K562 (cell line): Measurements from ENCODE around the gene KIF5A. TPM values are rescaled to one million over a fixed set of nuclear protein-coding genes. Genes with fewer than 3 reads are reported as not detected.
A peak's percentile ranks its signal among the peaks of the same experiment; 100 is the strongest.
"Not testable (repeated sequence)": the region's sequence is repeated elsewhere in the genome, so short reads cannot be mapped to it uniquely, and the experiment has no call there.

ENCODE experiments used
- ATAC-seq: fragments of 200-7000 bp; cut with Tn5 transposase; 3 replicates; pipeline ENCODE4 v1.9.1; 2020; ENCODE audit warnings: moderate library complexity
- BruUV-seq: library from RNA; stranded (reverse); fragments of 400-500 nt; replicated peaks from 2 replicates; lab custom pipeline; 2021; lab: Mats Ljungman, UMichigan
- CTCF ChIA-PET: fragments of 300-600 bp; formaldehyde crosslinking; extraction: SDS; loops from one replicate; lab custom pipeline; 2021; ENCODE audit warnings: low intra/inter-chr PET ratio; lab: Yijun Ruan, JAX
- POLR2A ChIA-PET: fragments of 300-600, 350-650 bp; sonication (Branson Sonifier 250); formaldehyde crosslinking; extraction: SDS; loops from one replicate; lab custom pipeline; 2021; ENCODE audit warnings: antibody characterized with exemption, inconsistent platforms; lab: Yijun Ruan, JAX
- DNase-seq, 4 experiments: peaks; one replicate each; pipeline versions ENCODE4 v3.0.0 to v3.0.0-alpha.2; 2011 to 2018; ENCODE audit warnings: low spot score in 3 of 4, mixed read lengths in 3 of 4; ENCODE audit errors: extremely low read depth in 1 of 4
- FAIRE-seq: peaks from 2 replicates; lab custom pipeline; 2011; peaks lifted over from hg19 to GRCh38; lab: Jason Lieb, UNC
- H2AFZ ChIP-seq: 2 replicates; pipeline ENCODE4 v1.6.0; 2011; ENCODE audit warnings: low read depth, low read length, control low read depth, inconsistent platforms
- H3K27ac ChIP-seq: fragments of 200-600 bp; 3 replicates; pipeline ENCODE4 v1.8.0; 2011; ENCODE audit warnings: low read depth, mild to moderate bottlenecking, control low read depth, inconsistent platforms, low read length, moderate library complexity, mixed read lengths; ENCODE audit errors: extremely low read depth
- H3K27me3 ChIP-seq, 2 experiments: fragments of 300-600 bp in 1 of 2; 2 replicates in 1 of 2; 3 replicates in 1 of 2; pipeline versions ENCODE4 v1.6.0 to v1.8.0; 2011; ENCODE audit warnings: inconsistent platforms in 2 of 2, low read length in 2 of 2, mild to moderate bottlenecking in 1 of 2, mixed read lengths in 1 of 2, moderate library complexity in 1 of 2; ENCODE audit not compliant: control insufficient read depth in 2 of 2, insufficient read depth in 2 of 2
- H3K36me3 ChIP-seq: fragments of 300-600 bp; 3 replicates; pipeline ENCODE4 v1.8.0; 2011; ENCODE audit warnings: mild to moderate bottlenecking, low read length, inconsistent platforms; ENCODE audit not compliant: control insufficient read depth, insufficient read depth
- H3K4me1 ChIP-seq, 2 experiments: fragments of 200-600 bp in 1 of 2; replicated peaks in 1 of 2; 2 replicates in 1 of 2; 3 replicates in 1 of 2; pipeline versions ENCODE4 v1.5.1 to v1.8.0; 2011; ENCODE audit warnings: inconsistent platforms in 2 of 2, low read length in 2 of 2, mild to moderate bottlenecking in 1 of 2, mixed read lengths in 1 of 2, moderate library complexity in 1 of 2; ENCODE audit not compliant: control insufficient read depth in 2 of 2, insufficient read depth in 2 of 2
- H3K4me2 ChIP-seq: 2 replicates; pipeline ENCODE4 v1.6.1; 2011; ENCODE audit warnings: low read length, control low read depth, inconsistent platforms, mixed read lengths; ENCODE audit not compliant: insufficient read depth
- H3K4me3 ChIP-seq: fragments of 200-600 bp; sonication (generic), shearing (Covaris generic); 2 replicates; pipeline ENCODE4 v1.5.1; 2016; ENCODE audit warnings: control low read depth, inconsistent platforms
- H3K79me2 ChIP-seq: fragments of 200-600 bp; 3 replicates; pipeline ENCODE4 v1.8.0; 2011; ENCODE audit warnings: low read length, inconsistent platforms; ENCODE audit not compliant: control insufficient read depth, insufficient read depth
- H3K9ac ChIP-seq, 2 experiments: 2 replicates each; pipeline versions ENCODE4 v1.6.0 to v1.6.1; 2011; ENCODE audit warnings: low read depth in 2 of 2, low read length in 2 of 2, control low read depth in 1 of 2, inconsistent platforms in 1 of 2, mild to moderate bottlenecking in 1 of 2, mixed read lengths in 1 of 2; ENCODE audit not compliant: insufficient read depth in 1 of 2
- H3K9me1 ChIP-seq: one replicate; pipeline ENCODE4 v1.6.0; 2011; ENCODE audit warnings: inconsistent platforms, mild to moderate bottlenecking, low read length, moderate library complexity; ENCODE audit not compliant: control insufficient read depth, insufficient read depth
- H3K9me3 ChIP-seq: replicated peaks from 2 replicates; pipeline ENCODE4 v1.5.1; 2011; ENCODE audit warnings: low read depth, low read length, inconsistent platforms; ENCODE audit not compliant: control insufficient read depth, insufficient read depth
- H4K20me1 ChIP-seq: replicated peaks from 2 replicates; pipeline ENCODE4 v1.6.1; 2011; ENCODE audit warnings: low read length, inconsistent platforms, mixed read lengths; ENCODE audit not compliant: control insufficient read depth, insufficient read depth
- AFF4 ChIP-seq: sonication (generic); formaldehyde crosslinking; IDR thresholded peaks from 2 replicates; pipeline ENCODE4 v1.8.0; 2023; ENCODE audit warnings: mild to moderate bottlenecking, missing genetic modification reagents
- CTBP1 ChIP-seq: fragments of 450-650 bp; IDR thresholded peaks from 2 replicates; pipeline ENCODE4 v1.6.1; 2016; ENCODE audit warnings: borderline replicate concordance
- DDX20 ChIP-seq: fragments of 450-650 bp; IDR thresholded peaks from 2 replicates; pipeline ENCODE4 v1.6.1; 2016; ENCODE audit warnings: missing genetic modification characterization, low read depth, mild to moderate bottlenecking, missing compliant biosample characterization, moderate library complexity
- ELF2 ChIP-seq: fragments of 250-450 bp; sonication (Bioruptor Pico); IDR thresholded peaks from 2 replicates; pipeline ENCODE4 v1.5.0; 2021; ENCODE audit warnings: mild to moderate bottlenecking
- GATA2 ChIP-seq: sonication (generic); formaldehyde crosslinking; IDR thresholded peaks from 2 replicates; pipeline ENCODE4 v1.4.0; 2020; ENCODE audit warnings: mild to moderate bottlenecking, missing genetic modification reagents
- KAT8 ChIP-seq: fragments of 450-650 bp; IDR thresholded peaks from 2 replicates; pipeline ENCODE4 v1.6.1; 2016; ENCODE audit warnings: low read depth, mild to moderate bottlenecking
- MAFG ChIP-seq: fragments of 450-650 bp; conservative IDR thresholded peaks from 2 replicates; pipeline ENCODE4 v1.6.1; 2016; ENCODE audit warnings: missing genetic modification characterization, missing compliant biosample characterization
- MED1 ChIP-seq: sonication (generic); formaldehyde crosslinking; IDR thresholded peaks from 2 replicates; pipeline ENCODE4 v1.8.1; 2023; ENCODE audit warnings: missing genetic modification reagents, borderline replicate concordance
- MLLT1 ChIP-seq, 2 experiments: fragments of 450-650 bp; IDR thresholded peaks; 2 replicates each; pipeline ENCODE4 v1.6.1; 2016
- NFATC3 ChIP-seq: fragments of 450-650 bp; IDR thresholded peaks from 2 replicates; pipeline ENCODE4 v1.6.1; 2017; ENCODE audit warnings: mild to moderate bottlenecking
- NKRF ChIP-seq: fragments of 450-650 bp; IDR thresholded peaks from 2 replicates; pipeline ENCODE4 v1.6.1; 2016; ENCODE audit warnings: borderline replicate concordance
- POLR2A ChIP-seq: fragments of 450-650 bp; conservative IDR thresholded peaks from 2 replicates; pipeline ENCODE4 v1.6.1; 2016
- PTTG1 ChIP-seq: fragments of 450-650 bp; IDR thresholded peaks from 2 replicates; pipeline ENCODE4 v1.6.1; 2016; ENCODE audit warnings: low read depth, mild to moderate bottlenecking, missing genetic modification characterization, missing compliant biosample characterization
- RBFOX2 ChIP-seq: fragments of 200-400 bp; formaldehyde crosslinking; IDR thresholded peaks from 2 replicates; pipeline ENCODE4 v1.6.1; 2017; ENCODE audit warnings: low read depth, mild to moderate bottlenecking, low read length, moderate library complexity
- SIN3B ChIP-seq: fragments of 450-650 bp; IDR thresholded peaks from 2 replicates; pipeline ENCODE4 v1.6.1; 2017; ENCODE audit warnings: low read depth, mild to moderate bottlenecking, moderate library complexity
- SUPT5H ChIP-seq: fragments of 450-650 bp; IDR thresholded peaks from 2 replicates; pipeline ENCODE4 v1.6.1; 2016
- WGBS: fragments of 100-300 bp; shearing (Covaris generic); methylation state at CpG from one replicate; pipeline ENCODE4 v1.1.6; 2016; ENCODE audit warnings: low coverage, mixed read lengths; ENCODE audit not compliant: insufficient coverage; ENCODE audit errors: missing lambda C conversion rate; 5-methylcytosine and 5-hydroxymethylcytosine counted together
- in situ Hi-C: fragments of 300-500 bp; cut with MboI; formaldehyde crosslinking; loops from 4 replicates; pipeline ENCODE4 v1.15.0; 2018; ENCODE audit warnings: inconsistent platforms, mixed read lengths
- intact Hi-C: fragments of 100-400 bp; cut with micrococcal nuclease; formaldehyde crosslinking; loops from 2 replicates; pipeline ENCODE4 v1.14.2; 2022
- polyA plus RNA-seq, 8 experiments: library from polyadenylated mRNA; depleted of rRNA in 4 of 8; stranded (reverse) in 5 of 8; unstranded in 3 of 8; fragments of >200 nt; fragmentation: Nextera tagmentation in 2 of 8; fragmentation: Illumina TruSeq in 1 of 8; extraction: Ambion mirVana in 2 of 8; extraction: Trizol in 1 of 8; gene quantifications; 2 replicates each; pipeline versions ENCODE4 v1.2.1 to v1.2.3, GENCODE V29; 2011 to 2014; ENCODE audit warnings: inconsistent platforms in 1 of 8, missing spikeins in 1 of 8
- total RNA-seq, 7 experiments: library from RNA; depleted of rRNA in 6 of 7; stranded (reverse); fragments of >200 nt in 6 of 7; fragmentation: Illumina TruSeq in 2 of 7; extraction: Trizol in 2 of 7; gene quantifications; 2 replicates each; pipeline versions ENCODE4 v1.2.1 to v1.2.3, GENCODE V29; 2011 to 2021; ENCODE audit warnings: low replicate concordance in 1 of 7

The KIF5A gene
- total and polyA plus RNA-seq, 9 of the 15 experiments (the other 6 are each of a cell fraction or from before 2014, with no cell fraction given), result 3.4 to 17.7 (median 8.0) TPM

GRCh38 chr12:57517187-57517586 lies 32.7 kb upstream of the KIF5A start (continued):
- TF ChIP-seq KAT8 (no peak), SIN3B (no peak), GATA2 (CRISPR knock-in tag) (no peak), DDX20 (no peak), MAFG (tag) (no peak), ELF2 (CRISPR knock-in tag) (0 out of 2 replicates have a peak, but pooled peaks have one; percentile 36), CTBP1 (no peak)

- in situ Hi-C loops, H2AFZ ChIP-seq, H3K9me3 ChIP-seq, FAIRE-seq, CTCF ChIA-PET, BruUV-seq, DNase-seq, intact Hi-C loops, H3K9me1 ChIP-seq, H3K27me3 ChIP-seq, ATAC-seq: not testable (repeated sequence)
- WGBS, result 90% methylated on average over 8 of the region's 10 CpGs
- POLR2A ChIA-PET, result interaction anchor here (0.6 to 10.1 kb wide), 21 partner anchors 8 to 792 kb away, joined by 3 to 184 read pairs (median 4); partner anchors contain the start of genes B4GALNT1, DCTN2 and MARS1
- Histone ChIP-seq H3K4me3 (peak overlapping the region; percentile 86), H4K20me1 (peaks cover 52% of the 10 kb centered on the region), H3K9ac (peak overlapping the region in 1 of 2 experiments; percentile 100; a peak in 1 of 4 replicates), H3K27ac (peak overlapping the region; percentile 99; the same call in 2 of the 3 replicates), H3K4me2 (peak overlapping the region; percentile 99), H3K4me1 (peaks cover 19 to 32% of the 10 kb centered on the region in 2 experiments), H3K36me3 (peaks cover 71% of the 10 kb centered on the region), H3K79me2 (peaks cover 41% of the 10 kb centered on the region)
- TF ChIP-seq MLLT1 (IDR thresholded peaks at IDR 0.05) (peak in 1 of 2 experiments; percentile 80; a peak in 3 of 4 replicates), SUPT5H (peak; percentile 60), MED1 (CRISPR knock-in tag) (0 out of 2 replicates have a peak, but pooled peaks have one; percentile 49), NFATC3 (peak; percentile 5; the same call in 1 of the 2 replicates), PTTG1 (tag) (0 out of 2 replicates have a peak, but pooled peaks have one; percentile 21), NKRF (peak; percentile 25; the same call in 1 of the 2 replicates), POLR2A (peak; percentile 23), RBFOX2 (0 out of 2 replicates have a peak, but pooled peaks have one; percentile 26), AFF4 (0 out of 2 replicates have a peak, but pooled peaks have one; percentile 5)
Observed at GRCh38 chr12:57517718-57518117, 32.1 kb upstream of the KIF5A start.
